ENCODE measurements around the gene ZCCHC7. TPM values are rescaled to one million over a fixed set of nuclear protein-coding genes. Genes with fewer than 3 reads are reported as not detected.

Gene ZCCHC7
- total and polyA plus RNA-seq, 9 of the 15 experiments (the other 6 are each of a cell fraction or from before 2014, with no cell fraction given) = 34.1 to 68.9 (median 48.8) TPM

DNA sequence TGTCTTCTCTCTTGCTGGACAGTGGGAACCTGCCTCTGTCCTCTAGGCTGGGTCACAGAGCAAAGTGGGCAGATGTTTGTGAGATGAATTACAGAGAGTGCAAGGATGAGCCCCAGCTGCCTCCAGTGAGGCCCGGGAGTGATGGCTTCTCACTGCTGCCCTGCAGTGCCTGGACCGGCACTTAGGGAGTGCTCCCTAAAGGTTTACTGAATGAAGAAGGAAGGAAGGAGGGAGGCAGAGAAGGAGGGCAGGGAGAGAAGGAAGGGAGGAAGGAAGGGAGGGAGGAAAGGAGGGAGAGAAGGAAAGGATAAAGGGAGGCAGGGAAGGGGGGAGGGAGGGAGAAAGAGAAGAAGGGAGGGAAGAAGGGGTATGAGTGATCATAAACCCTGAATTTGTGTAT, 259.5 kb downstream of the ZCCHC7 start (continued):
- TF ChIP-seq, protein P1, sequence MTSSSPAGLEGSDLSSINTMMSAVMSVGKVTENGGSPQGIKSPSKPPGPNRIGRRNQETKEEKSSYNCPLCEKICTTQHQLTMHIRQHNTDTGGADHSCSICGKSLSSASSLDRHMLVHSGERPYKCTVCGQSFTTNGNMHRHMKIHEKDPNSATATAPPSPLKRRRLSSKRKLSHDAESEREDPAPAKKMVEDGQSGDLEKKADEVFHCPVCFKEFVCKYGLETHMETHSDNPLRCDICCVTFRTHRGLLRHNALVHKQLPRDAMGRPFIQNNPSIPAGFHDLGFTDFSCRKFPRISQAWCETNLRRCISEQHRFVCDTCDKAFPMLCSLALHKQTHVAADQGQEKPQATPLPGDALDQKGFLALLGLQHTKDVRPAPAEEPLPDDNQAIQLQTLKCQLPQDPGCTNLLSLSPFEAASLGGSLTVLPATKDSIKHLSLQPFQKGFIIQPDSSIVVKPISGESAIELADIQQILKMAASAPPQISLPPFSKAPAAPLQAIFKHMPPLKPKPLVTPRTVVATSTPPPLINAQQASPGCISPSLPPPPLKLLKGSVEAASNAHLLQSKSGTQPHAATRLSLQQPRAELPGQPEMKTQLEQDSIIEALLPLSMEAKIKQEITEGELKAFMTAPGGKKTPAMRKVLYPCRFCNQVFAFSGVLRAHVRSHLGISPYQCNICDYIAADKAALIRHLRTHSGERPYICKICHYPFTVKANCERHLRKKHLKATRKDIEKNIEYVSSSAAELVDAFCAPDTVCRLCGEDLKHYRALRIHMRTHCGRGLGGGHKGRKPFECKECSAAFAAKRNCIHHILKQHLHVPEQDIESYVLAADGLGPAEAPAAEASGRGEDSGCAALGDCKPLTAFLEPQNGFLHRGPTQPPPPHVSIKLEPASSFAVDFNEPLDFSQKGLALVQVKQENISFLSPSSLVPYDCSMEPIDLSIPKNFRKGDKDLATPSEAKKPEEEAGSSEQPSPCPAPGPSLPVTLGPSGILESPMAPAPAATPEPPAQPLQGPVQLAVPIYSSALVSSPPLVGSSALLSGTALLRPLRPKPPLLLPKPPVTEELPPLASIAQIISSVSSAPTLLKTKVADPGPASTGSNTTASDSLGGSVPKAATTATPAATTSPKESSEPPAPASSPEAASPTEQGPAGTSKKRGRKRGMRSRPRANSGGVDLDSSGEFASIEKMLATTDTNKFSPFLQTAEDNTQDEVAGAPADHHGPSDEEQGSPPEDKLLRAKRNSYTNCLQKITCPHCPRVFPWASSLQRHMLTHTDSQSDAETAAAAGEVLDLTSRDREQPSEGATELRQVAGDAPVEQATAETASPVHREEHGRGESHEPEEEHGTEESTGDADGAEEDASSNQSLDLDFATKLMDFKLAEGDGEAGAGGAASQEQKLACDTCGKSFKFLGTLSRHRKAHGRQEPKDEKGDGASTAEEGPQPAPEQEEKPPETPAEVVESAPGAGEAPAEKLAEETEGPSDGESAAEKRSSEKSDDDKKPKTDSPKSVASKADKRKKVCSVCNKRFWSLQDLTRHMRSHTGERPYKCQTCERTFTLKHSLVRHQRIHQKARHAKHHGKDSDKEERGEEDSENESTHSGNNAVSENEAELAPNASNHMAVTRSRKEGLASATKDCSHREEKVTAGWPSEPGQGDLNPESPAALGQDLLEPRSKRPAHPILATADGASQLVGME (CRISPR knock-in tag; IDR thresholded peaks at IDR 0.05) = no peak
- TF ChIP-seq SRSF9 (IDR thresholded peaks at IDR 0.05; ENCODE audit: borderline replicate concordance, low read depth, low read length) (no peak), SMARCE1 (IDR thresholded peaks at IDR 0.05) (no peak), ZBTB8A (IDR thresholded peaks at IDR 0.05; ENCODE audit: partially characterized antibody) (no peak)
- TF ChIP-seq, protein P2, sequence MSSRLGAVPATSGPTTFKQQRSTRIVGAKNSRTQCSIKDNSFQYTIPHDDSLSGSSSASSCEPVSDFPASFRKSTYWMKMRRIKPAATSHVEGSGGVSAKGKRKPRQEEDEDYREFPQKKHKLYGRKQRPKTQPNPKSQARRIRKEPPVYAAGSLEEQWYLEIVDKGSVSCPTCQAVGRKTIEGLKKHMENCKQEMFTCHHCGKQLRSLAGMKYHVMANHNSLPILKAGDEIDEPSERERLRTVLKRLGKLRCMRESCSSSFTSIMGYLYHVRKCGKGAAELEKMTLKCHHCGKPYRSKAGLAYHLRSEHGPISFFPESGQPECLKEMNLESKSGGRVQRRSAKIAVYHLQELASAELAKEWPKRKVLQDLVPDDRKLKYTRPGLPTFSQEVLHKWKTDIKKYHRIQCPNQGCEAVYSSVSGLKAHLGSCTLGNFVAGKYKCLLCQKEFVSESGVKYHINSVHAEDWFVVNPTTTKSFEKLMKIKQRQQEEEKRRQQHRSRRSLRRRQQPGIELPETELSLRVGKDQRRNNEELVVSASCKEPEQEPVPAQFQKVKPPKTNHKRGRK (tag; IDR thresholded peaks at IDR 0.05) = peak; percentile 29; the same call in 1 of the 2 replicates
